PFSK-1 (cell line): ENCODE data around the gene BEAN1.

ENCODE experiments used
- POLR2AphosphoS5 ChIP-seq: IDR thresholded peaks from 2 replicates; pipeline ENCODE4 v1.6.1; 2012; ENCODE audit warnings: low read depth, mild to moderate bottlenecking, control low read depth, low read length, moderate library complexity
- TF ChIP-seq, protein P1 (sequence below), 2 experiments: IDR thresholded peaks; 2 replicates each; pipeline versions ENCODE4 v1.6.1 to v1.8.0; 2011 to 2012; ENCODE audit warnings: low read depth in 2 of 2, low read length in 2 of 2, control low read depth in 1 of 2, inconsistent platforms in 1 of 2, mild to moderate bottlenecking in 1 of 2, moderate library complexity in 1 of 2; ENCODE audit not compliant: insufficient read depth in 1 of 2

GRCh38 chr16:66474750-66475199 is 47.7 kb downstream of the BEAN1 start:
- TF ChIP-seq, protein P1, sequence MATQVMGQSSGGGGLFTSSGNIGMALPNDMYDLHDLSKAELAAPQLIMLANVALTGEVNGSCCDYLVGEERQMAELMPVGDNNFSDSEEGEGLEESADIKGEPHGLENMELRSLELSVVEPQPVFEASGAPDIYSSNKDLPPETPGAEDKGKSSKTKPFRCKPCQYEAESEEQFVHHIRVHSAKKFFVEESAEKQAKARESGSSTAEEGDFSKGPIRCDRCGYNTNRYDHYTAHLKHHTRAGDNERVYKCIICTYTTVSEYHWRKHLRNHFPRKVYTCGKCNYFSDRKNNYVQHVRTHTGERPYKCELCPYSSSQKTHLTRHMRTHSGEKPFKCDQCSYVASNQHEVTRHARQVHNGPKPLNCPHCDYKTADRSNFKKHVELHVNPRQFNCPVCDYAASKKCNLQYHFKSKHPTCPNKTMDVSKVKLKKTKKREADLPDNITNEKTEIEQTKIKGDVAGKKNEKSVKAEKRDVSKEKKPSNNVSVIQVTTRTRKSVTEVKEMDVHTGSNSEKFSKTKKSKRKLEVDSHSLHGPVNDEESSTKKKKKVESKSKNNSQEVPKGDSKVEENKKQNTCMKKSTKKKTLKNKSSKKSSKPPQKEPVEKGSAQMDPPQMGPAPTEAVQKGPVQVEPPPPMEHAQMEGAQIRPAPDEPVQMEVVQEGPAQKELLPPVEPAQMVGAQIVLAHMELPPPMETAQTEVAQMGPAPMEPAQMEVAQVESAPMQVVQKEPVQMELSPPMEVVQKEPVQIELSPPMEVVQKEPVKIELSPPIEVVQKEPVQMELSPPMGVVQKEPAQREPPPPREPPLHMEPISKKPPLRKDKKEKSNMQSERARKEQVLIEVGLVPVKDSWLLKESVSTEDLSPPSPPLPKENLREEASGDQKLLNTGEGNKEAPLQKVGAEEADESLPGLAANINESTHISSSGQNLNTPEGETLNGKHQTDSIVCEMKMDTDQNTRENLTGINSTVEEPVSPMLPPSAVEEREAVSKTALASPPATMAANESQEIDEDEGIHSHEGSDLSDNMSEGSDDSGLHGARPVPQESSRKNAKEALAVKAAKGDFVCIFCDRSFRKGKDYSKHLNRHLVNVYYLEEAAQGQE (IDR thresholded peaks at IDR 0.05; ENCODE audit: insufficient read depth in 1 of 2, low read depth in 2 of 2, low read length in 2 of 2): no peak
- TF ChIP-seq POLR2AphosphoS5: no peak
